ENCODE measurements around the gene PPP4R1.
"Not testable (repeated sequence)": the region's sequence is repeated elsewhere in the genome, so short reads cannot be mapped to it uniquely, and the experiment has no call there.

Gene PPP4R1

DNA sequence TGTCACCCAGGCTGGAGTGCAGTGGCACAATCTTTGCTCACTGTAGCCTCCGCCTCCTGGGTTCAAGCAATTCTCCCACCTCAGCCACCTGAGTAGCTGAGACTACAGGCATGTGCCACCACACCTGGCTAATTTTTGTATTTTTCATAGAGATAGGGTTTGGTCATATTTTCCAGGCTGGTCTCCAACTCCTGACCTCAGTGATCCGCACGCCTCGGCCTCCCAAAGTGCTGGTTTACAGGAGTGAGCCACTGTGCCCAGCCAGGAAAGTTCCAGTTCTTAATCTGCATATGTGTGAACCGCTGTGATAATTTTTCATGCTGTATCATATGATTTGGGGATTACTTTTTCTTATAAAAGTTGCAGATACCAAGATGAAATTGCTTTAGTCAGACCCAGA, 14.6 kb upstream of the PPP4R1 start:
- no peak for DNase-seq (ENCODE audit: low spot score)

DNA sequence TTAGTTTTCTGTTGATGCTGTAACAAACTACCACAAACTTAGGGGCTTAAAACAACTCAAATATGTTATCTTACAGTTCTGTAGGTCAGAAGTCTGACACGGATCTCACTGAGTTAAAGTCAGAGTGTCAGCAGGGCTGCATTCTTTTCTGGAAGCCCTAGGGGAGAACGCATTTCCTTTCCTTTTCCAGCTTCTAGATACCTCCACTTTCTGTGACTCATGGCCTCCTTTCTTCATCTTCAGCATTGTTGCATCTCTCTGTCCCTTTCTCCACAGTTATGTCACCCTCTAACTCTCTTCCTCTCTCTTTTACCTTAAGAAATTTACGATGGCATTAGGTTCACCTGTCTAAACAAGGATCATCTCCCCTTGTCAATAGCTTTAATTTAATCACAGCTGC, 13.3 kb upstream of the PPP4R1 start:
- peak; percentile 23 for DNase-seq (ENCODE audit: low spot score)

DNA sequence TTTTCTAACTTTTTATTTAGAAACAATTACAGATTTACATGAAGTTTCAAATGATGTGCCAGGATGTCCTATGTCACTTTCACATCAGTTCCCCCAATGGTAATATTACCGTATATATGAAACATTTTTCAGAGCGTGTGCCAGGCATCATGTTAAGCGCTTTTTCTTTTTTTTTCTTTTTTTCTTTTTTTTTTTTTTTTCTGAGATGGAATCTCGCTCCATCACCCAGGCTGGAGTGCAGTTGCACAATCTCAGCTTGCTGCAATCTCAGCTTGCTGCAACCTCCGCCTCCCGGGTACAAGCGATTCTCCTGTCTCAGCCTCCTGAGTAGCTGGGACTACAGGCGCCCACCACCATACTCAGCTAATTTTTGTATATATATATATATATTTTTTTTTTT, 5.6 kb upstream of the PPP4R1 start:
- no peak for DNase-seq (ENCODE audit: low spot score)

DNA sequence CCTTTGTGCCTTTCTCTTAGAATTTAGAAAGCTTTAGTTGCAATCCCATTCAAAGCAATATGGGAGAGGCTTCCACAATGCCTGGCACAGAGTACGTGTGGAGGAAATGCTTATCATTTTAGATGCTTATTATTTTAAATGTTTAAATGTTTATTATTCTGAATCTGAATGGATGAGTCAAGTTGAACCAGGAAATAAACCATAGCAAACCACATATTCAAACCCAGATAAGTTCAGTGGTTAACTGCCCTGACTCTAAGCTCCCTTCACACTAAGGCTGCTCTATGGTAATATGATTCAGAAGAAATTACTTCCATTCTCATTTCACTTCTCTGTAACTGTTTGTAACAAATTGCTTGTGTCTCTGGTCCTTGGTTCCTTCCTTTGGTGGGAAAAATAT, 5.2 kb upstream of the PPP4R1 start:
- peak; percentile 14 for DNase-seq (ENCODE audit: low spot score)

DNA sequence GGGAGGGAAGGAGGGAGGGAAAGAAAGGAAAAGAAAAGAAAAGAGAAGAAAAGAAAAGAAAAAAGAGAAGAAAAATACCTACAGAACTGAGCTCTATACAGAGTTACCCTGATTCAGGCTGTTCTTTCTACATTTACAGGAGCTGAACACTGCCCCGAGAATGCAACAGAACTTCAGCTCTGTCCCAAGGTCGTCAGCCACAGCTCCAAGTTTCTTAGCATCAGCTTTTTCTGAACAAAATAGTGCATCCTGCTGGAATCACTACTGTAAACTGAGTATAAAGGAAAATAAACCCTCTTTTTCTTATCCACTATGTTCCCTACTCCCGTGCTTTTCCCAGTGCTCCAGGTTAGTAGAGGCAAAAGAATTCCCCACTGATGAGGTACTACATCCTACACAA, 4.7 kb upstream of the PPP4R1 start:
- no peak for DNase-seq (ENCODE audit: low spot score)

DNA sequence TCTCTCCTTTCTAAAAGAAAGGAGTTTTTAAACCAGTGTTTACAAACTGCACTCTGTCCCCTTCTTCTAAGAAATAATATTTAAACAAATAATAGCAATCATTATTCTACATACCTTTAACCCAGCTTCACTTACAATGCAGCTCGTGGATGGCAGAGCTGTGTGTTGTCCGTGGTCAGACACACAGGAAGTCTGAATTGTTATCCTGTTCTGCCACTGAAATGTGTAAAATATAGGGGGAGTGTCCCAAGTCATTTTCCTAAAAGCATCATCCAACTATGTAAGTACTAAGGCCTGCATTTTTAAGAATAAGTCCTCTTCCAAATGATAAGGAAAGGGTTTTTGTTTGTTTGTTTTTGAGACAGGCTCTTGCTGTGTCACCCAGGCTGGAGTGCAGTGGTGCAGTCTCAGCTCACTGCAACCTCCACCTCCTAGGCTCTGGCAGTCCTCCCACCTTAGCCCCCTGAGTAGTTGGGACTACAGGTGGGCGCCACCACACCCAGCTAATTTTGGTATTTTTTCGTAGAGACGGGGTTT, 2.7 kb upstream of the PPP4R1 start:
- DNase-seq (ENCODE audit: low spot score), result no peak

DNA sequence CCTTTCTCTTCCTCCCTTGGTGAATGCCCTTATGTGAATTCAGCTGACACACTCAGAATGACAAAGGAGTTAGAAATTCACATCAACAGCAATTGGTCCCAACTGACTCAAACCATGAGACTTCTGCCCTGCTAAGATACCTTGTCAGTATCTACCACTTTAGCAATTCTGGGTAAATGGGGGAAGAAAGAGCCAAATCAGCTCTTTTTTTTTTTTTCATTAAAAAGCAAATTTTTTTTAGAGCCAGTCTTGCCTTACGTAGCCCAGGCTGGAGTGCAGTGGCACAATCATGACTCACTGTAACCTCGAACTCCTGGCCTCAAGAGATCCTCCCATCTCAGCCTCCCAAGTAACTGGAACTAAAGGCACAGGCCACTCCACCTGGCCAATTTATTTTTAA, 1.7 kb upstream of the PPP4R1 start:
- DNase-seq (ENCODE audit: low spot score), result peak; percentile 16

DNA sequence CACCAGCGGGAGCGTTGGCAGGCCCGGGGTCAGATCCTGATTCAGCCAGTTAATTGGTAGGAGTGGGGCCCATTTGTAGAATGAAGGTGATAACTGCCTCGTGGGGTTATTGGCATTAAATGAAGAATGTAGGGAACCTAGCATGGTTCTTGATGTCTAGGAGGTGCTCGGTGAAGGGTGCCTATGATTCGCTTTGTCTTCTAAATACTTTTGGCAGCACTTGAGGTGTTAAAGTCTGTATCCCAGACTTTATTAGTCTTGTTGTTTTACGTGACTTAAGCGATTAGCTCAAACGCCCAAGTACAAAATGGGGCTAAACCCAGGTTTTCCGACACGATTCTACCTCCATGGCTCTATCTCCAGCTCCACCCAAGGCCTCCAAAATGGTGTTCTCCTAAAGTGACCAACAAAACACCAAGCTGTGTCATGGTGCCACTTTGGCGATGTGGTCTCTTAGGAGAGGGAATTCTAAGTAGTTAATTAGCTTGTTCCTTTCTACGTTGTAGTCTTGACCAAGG, 980 bp upstream of the PPP4R1 start:
- DNase-seq (ENCODE audit: low spot score), result no peak

DNA sequence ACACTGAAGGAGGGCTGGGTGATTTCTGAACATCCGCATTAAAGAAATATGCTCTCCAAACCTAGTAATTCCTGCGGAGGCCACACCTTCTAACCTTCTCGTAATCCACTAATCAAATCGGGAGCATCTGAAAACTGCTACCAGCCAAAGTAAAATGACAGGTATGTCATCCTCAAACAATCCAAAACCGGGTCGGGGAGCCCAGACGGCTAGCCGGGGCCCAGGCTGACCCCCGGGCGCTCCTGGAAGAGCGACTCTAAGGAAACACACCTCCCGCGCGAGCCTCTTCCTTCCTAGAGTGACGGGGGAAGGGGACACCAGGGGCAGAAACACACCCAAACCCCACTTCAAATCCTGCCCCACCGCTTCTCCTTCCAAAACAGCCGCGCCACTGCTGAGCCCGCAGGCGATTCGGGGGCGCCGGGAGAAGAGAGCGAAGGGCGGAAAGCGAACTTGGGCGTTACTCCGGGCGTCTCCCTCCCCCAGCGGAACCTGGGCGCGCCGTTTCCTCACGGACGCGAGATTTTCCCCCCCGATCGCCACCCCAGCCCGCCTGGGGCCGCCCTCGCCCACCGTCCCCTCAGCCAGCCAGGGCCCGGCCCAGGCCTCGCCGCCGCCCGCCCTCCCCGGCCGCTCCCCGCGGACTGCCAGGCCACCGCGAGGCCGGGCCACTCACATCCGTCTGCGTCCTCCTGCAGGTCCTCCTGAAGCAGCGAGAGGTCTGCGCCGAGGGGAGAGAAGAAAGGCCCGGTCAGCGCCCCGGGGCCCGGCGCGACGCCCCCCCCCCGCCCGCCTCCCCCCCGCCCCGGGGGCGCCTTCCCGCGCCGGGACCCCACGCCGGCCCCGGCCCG, 584 bp downstream of the PPP4R1 start:
- DNase-seq (ENCODE audit: low spot score), result peak; percentile 64

DNA sequence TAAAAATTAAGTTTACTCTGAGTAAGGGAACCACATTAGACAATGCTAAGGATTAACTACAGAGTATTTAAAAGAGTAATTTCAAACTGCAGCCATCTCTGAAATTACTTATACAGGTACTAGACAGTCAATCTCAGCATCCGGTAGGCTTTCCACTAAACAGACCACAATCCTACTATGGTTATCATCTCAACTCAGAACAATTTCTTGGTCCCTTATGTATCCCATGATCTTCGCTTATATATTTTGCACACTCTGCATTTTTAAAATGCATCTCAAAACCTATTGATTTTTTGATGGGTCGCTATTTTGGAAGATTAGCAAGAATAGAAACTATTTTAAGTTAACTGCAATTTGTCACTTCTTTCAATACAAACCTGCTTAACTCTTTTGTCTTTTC, 1.4 kb downstream of the PPP4R1 start:
- DNase-seq (ENCODE audit: low spot score), result no peak

DNA sequence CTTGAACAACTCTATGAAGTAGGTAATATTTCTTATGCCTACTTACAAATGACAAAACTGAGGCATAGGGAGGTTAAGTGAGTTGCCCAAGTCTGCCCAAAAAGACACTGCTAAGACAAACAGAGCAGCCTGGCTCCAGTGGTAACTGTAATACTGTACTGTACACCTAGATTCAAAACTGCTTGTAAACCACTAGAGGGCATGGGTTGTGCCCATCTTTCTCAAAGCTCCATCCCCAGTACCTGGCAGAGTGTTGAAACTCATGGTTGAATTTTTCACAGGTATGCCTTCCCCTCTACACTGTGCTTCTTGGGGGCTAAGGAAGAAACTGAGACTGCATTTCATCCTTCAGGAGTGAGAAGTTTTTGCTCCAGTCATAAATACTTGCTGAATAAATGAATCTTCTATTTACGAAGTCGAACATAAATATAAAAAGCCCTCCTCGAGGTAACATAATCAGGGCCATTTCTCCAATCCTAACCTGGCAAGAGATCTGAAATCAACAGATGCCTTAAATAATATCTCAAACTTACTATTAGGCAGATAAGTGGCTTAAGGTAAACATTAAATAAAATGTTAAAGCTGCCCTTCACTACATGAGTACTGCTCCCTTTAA, 2.0 kb downstream of the PPP4R1 start:
- peak; percentile 56 for DNase-seq (ENCODE audit: low spot score)

DNA sequence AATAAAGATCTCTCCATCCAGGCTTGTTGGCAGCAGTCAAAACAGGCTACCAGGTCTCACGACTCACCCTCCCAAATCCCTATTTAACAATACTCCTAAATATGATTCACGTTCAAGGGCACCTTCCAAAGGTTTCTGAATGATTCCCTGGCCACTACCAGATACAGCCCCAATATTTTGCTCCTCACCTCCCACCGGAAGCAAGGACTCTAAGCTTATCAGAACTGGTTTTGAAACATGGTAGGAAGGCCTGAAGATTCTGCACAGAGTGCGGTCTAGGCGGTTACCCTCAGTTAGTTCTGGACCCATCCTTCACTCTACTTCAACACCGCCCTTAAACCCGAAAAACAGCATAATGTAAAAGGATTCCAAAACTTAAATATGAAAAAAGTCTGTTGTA, 5.2 kb downstream of the PPP4R1 start:
- DNase-seq (ENCODE audit: low spot score), result no peak

DNA sequence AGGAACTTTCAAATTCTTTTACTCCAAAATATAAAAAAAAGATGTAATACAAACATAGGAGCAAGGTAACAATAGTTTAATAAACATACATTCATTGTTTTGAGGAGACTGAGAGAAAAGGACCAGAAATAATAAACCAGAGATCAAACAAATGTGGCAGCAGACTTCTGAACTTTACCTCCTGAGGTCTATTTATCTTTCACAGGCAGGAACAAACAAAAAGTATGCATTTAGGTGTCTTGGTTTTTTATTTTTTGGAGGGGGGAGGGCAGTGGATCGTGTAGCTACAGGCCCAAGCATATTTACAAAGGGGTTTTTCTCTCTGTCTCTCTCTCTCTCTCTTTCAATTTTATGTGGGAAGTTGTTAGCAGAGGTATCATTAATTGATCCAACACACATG, 5.6 kb downstream of the PPP4R1 start:
- no peak for DNase-seq (ENCODE audit: low spot score)

DNA sequence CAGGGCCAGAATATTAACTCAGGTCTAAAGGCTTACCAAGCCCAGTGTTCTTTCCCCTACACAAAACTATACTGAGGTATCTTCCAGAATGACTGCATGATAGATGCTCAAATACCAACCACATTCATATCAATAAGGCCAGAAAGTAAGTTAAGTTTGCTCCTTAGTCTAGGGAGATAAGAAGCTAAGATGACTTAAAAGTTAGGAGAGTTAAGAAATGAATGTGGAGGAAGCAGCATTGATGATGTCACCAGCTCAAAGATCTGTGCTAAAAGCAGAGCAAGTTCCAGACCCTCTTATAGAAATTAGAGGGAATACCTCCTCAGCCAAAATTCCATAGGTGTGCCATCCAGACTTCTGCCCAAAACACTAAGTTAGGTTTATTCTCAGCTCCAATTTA, 6.1 kb downstream of the PPP4R1 start:
- no peak for DNase-seq (ENCODE audit: low spot score)

DNA sequence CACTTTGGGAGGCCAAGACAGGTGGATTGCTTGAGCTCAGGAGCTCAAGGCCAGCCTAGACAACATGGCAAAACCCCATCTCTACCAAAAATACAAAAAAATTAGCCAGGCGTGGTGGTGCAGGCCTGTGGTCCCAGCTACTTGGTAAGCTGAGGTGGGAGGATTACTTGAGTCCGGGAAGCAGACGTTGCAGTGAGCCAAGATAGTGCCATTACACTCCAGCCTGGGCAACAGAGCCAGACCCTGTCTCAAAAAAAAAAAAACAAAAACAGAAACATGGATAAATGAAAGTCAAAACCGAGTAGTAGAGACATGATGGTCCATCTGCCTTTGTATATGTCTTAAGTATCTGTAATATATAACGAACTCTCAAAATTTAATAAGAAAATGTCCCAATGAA, 7.2 kb downstream of the PPP4R1 start:
- DNase-seq (ENCODE audit: low spot score), result not testable (repeated sequence)

DNA sequence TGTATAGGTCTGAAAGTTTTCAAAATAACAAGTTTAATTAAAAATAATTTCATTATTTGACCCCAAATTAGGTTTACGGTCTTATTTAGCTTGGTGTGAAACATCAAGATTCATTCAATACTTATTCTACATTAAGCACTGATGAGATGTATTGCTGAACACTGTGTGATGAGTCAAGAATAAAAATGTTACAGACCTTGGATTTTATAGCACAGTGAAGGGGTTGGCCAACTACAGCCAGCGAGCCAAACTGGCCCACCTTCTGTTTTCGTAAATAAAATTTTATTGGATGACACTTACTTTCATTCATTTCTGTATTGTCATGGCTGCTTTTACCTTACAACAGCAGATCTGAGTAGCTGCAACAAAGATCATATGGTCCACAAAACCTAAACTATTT, 8.3 kb downstream of the PPP4R1 start:
- no peak for DNase-seq (ENCODE audit: low spot score)

DNA sequence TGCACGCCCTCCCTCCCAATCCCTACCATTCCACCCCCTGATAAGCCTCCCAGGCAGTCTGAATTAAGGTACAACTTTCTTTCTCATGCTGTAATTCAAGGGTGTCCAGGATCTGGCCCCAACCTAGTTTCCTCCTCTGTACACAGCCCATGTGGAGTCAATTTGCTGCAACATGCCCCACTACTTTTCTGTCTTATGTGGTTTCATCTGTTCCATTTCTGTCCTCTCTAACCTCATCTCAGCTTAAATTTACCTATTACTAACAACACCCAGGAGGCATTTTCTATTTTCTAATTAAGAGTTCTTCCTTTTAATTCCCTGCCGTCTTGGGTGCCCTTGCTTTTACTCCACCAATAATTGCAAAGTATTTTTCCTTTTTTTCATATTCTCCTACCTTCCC, 10.0 kb downstream of the PPP4R1 start:
- no peak for DNase-seq (ENCODE audit: low spot score)

DNA sequence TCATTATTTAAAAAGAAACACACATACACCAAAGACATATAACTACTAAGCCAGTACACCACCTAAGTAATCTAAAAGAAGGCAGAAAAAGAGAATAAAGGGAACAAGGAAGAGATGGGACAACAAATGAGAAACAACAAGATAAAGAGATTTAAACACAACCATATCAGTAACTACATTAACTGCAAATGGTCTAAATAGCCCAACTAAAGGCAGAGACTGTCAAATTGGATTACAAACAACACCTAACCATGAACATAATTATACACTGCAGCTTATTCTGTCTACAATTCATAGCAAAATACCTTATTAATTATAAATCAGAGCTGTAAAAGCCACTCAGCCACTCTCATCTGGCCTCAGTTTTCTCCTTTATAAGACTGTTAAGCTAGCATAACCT, 15.0 kb downstream of the PPP4R1 start:
- DNase-seq (ENCODE audit: low spot score), result no peak

DNA sequence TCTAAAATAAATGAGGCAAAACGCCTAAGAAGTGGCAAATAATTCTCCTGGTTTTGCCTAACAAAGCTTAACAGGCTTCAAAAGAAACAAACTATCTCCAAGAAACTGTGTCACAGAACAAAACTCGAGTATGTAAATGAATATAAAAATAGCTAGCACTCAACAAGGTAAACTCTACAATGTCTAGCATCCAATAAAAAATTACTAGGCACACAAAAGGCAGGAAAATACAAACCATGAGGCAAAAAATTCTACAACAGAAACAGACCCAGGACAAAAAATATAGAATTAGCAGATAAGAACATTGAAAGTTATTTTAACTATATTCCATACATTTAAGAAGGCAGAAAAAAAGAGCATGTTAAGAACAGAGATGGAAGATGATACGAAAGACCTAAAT, 16.8 kb downstream of the PPP4R1 start:
- DNase-seq (ENCODE audit: low spot score), result no peak

DNA sequence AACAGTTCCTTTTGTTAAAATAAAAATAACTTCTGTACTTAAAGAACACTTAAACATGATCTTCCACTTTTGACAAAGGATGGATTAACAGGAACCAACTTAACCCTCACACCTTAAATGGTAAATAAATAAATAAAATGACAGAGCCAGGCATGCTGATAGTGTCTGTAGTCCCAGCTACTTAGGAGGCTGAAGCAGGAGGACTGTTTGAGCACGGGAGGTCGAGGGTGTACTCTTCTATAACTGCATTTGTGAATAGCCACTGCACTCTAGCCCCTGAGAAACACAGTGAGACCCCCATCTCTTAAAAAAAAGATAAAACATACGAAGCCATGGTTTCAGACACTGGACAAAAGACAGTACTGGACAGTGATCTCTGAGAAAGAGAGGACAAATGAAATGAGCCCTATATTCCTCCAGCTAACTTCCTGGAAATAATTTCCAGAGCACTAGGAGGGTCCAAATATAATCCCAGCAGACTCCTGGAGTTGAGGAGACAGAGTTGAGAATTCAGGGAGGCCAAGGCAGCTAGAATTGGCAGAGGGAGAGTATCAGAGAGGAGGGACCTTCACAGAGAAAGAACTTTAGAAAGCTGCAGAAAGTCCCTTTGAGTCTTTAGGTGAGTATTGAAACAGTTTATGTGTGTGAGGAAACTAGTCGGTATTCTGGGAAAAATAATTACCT, 17.4 kb downstream of the PPP4R1 start:
- DNase-seq (ENCODE audit: low spot score), result no peak

DNA sequence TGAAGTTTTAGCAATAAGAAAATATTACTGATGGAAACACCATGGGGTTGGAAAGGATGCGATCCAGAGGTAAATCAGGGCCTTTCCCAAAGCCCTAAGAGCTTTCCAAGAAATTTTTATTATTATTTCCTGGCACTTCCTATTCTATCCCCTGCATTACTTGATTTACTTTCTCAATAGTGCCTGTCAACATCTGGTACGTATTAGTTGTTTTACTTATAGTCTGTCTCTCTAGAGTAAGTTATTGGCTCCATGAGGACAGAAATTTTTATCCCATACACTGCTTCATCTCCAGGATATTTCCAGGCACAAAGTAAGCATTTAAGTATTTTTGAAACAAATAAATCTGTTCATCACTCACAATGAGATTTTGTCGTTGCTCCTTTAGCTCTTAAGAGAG, 18.1 kb downstream of the PPP4R1 start:
- DNase-seq (ENCODE audit: low spot score), result no peak

DNA sequence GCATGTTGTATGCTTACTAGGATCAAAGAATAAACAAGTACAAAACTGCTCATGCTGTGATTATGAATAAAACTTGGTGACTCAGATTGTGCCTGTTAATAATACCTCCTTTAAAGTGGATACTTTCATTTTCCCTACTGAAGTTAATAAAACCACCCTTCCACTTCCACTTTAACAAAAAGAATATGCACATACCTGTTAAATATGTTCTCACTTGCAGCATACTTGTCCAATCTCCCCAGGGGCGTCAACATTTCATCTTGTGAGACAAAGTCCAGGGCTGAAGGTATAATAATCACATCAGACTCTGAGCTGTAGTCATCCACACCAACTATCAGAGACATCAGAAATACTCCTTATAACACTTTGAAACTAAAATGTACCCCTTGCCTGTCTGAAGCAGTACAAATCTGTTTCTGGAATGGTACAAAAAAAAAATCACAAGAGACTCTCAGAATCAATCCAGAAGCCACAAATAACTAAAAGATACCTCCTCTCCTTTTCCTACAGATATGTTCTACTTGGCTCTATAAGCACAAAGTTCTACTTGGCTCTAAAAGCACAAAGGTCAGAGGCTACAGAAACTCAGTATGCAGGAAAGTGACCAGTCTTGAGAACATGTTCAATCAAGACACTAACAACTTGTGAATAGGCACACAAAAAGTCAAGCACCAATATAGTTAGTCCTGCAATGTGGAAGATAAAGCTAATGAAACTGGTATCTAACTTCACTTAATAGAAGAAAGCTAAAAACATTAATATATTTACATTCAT, 19.3 kb downstream of the PPP4R1 start:
- DNase-seq (ENCODE audit: low spot score), result no peak
